ENCODE results near the gene SH2D3C. TPM values are rescaled to one million over a fixed set of nuclear protein-coding genes. Genes with fewer than 3 reads are reported as not detected.

The SH2D3C gene
- total and polyA plus RNA-seq, 7 donors = 1.4 to 11.3 (median 5.0) TPM

DNA sequence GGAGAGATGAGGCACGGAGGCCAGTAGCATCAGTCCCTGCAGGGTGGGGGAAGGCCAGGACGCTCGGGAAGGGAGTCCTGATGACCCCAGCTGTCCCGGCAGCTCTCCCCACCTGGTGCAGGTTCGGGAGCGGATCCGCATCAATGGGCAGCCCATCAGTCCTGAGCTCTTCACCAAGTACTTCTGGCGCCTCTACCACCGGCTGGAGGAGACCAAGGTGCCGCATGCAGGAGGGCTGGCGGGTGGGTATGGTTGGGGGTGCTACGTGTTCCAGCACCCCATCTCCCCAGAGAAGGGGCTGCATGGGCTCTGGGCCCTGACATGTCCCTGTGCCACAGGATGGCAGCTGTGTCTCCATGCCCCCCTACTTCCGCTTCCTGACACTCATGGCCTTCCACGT lies 28.4 kb upstream of the SH2D3C start:
- H3K27ac ChIP-seq = no peak overlapping the region
- H3K27me3 ChIP-seq = no peaks in the 10 kb centered on the region
- WGBS, 2 donors = 96 to 97% methylated on average over 14 of the region's 14 CpGs
- H3K4me1 ChIP-seq = peaks cover 0 to 34% (median 26%) of the 10 kb centered on the region in 4 donors
- no peak for DNase-seq
- TF ChIP-seq POLR2A (IDR thresholded peaks at IDR 0.05) (no peak), POLR2AphosphoS5 (IDR thresholded peaks at IDR 0.05) (no peak), EP300 (IDR thresholded peaks at IDR 0.05) (no peak)
- TF ChIP-seq, protein P1, sequence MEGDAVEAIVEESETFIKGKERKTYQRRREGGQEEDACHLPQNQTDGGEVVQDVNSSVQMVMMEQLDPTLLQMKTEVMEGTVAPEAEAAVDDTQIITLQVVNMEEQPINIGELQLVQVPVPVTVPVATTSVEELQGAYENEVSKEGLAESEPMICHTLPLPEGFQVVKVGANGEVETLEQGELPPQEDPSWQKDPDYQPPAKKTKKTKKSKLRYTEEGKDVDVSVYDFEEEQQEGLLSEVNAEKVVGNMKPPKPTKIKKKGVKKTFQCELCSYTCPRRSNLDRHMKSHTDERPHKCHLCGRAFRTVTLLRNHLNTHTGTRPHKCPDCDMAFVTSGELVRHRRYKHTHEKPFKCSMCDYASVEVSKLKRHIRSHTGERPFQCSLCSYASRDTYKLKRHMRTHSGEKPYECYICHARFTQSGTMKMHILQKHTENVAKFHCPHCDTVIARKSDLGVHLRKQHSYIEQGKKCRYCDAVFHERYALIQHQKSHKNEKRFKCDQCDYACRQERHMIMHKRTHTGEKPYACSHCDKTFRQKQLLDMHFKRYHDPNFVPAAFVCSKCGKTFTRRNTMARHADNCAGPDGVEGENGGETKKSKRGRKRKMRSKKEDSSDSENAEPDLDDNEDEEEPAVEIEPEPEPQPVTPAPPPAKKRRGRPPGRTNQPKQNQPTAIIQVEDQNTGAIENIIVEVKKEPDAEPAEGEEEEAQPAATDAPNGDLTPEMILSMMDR (IDR thresholded peaks at IDR 0.05) = no peak
- intact Hi-C loops (cut with DNase I) = no loop called here
- no peak overlapping the region for H3K4me3 ChIP-seq
- no peaks in the 10 kb centered on the region for H3K9me3 ChIP-seq
- H3K36me3 ChIP-seq = peaks cover 7 to 67% (median 19%) of the 10 kb centered on the region in 4 donors

DNA sequence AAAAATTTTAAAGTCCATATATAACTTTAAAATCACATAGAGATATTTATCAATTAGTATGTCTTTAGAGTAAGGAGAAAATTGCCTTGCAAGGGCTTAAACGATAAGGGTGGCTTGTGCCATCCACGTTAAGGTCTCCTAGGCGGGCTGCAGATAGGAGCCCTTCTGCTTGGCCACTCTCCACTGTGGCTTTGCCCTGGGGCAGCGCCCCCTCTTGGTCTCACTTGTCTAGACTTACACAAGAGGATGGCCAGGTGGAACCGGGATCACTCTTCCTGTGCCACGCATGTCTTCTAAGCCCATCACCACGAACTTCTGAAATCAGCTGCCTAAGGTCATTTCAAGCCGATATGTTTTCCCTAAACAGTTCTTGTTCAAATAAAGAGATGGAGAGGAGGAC lies 27.2 kb upstream of the SH2D3C start:
- Histone ChIP-seq H3K9me3 (no peaks in the 10 kb centered on the region), H3K4me3 (no peak overlapping the region), H3K36me3 (peaks cover 7 to 57% (median 19%) of the 10 kb centered on the region in 4 donors), H3K4me1 (peaks cover 0 to 38% (median 28%) of the 10 kb centered on the region in 4 donors), H3K27me3 (no peaks in the 10 kb centered on the region), H3K27ac (no peak overlapping the region)
- 85 to 91% methylated on average over 8 of the region's 8 CpGs for WGBS, 2 donors
- intact Hi-C loops (cut with DNase I) = no loop called here
- no peak for TF ChIP-seq POLR2A (IDR thresholded peaks at IDR 0.05)
- TF ChIP-seq POLR2AphosphoS5 (IDR thresholded peaks at IDR 0.05) = no peak
- TF ChIP-seq EP300 (IDR thresholded peaks at IDR 0.05) = no peak
- TF ChIP-seq, protein P1 (IDR thresholded peaks at IDR 0.05) = no peak
- DNase-seq = no peak

DNA sequence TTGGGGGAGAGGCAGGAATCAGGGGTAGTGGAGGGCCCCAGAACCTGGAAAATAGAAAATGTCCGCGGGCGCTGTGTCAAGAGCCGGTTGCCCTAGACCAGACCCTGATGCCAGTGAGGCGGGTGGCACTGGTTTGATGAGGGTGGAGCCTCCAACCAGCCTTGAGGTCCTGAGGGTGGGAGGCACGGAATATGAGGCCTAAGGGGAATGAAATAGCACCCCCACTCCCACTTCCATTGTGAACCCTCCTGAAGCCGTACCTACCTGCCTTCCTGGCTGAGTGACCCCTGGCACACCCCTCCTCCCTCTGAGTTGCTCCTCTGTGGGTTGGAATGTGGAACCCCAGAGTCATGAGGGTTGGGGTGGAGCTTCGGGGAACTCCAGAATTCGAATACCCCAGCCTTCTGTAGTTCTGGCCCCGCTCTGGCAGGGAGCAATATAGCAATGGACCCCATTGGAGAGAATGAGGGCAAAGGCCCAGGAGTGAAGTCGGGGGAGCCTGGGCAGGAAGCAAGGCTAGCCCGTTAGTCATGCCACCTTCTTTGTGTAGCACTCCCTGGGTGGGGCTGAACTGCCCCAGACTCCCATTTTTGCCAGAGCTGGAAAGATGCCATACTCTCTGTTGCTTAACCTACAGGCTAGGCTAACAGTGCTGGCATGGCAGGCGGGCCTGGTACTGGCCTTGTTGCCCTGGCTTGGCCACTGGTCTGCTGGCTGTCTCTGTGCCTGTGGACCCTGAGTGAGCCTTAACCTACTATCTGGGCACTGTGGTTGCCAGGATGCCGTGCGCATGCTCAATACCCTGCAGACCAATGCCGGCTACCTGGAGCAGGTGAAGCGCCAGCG lies 25.3 kb upstream of the SH2D3C start:
- Histone ChIP-seq H3K27ac (peak overlapping the region; percentile 88 to 95 (median 92)), H3K27me3 (no peaks in the 10 kb centered on the region), H3K9me3 (no peaks in the 10 kb centered on the region), H3K4me1 (peaks cover 0 to 27% (median 24%) of the 10 kb centered on the region in 4 donors), H3K36me3 (peaks cover 7 to 42% (median 17%) of the 10 kb centered on the region in 4 donors), H3K4me3 (peak overlapping the region; percentile 50 to 81 (median 70))
- DNase-seq = peak; percentile 71
- intact Hi-C loops (cut with DNase I) = loop anchor here (2.0 to 5.0 kb wide), 3 partner anchors 19 to 114 kb away; partner anchors contain the start of gene ST6GALNAC4
- WGBS, 2 donors = 34 to 43% methylated on average over 18 of the region's 18 CpGs
- TF ChIP-seq, protein P1 (IDR thresholded peaks at IDR 0.05) = no peak
- TF ChIP-seq POLR2A (IDR thresholded peaks at IDR 0.05) = no peak
- TF ChIP-seq POLR2AphosphoS5 (IDR thresholded peaks at IDR 0.05) = no peak
- TF ChIP-seq EP300 (IDR thresholded peaks at IDR 0.05) = no peak

DNA sequence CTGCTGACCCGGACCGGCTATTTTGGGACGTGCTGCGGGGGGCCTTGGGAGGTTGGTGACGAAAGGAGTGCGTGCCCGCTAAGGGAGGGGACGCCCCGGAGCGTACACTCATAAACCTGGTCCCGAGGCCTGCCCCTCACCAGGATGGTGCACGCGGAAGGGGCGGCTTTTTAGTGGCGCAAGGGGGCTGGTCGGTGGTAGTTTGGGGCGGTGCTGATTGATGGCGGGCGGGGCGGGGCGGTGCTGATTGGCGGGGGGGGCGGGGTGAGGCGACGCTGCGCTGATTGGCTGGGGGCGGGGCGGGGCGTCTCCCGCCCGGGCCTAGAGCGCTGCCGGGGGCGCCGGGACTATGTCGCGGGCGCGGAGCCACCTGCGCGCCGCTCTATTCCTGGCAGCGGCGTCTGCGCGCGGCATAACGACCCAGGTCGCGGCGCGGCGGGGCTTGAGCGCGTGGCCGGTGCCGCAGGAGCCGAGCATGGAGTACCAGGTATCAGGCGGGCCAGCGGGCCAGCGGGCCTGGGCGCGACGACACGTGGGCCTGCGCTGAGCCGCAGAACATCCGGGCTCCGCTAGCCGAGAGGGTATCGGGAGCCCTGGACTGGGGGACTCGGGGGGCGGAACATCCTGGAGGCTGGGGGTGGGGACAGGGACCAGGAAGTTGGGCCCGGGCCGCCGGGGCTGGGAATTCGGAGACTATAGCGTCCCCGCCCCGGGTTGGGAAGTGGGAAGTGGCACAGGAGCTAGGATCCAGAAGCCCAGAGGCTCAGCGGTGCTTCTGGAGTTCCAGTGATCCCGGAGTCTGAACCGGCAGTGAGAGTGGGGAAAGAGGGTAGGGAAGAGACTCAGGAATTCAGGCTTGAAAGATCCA lies 24.3 kb upstream of the SH2D3C start, which contains the start of gene FPGS:
TSS of gene FPGS (plus strand) at position 307 of the 868 bp plus-strand sequence. CDS start at position 350, 43 bp downstream.
- peak within 1 kb of the TSS; percentile 88 to 95 (median 92) for H3K27ac ChIP-seq
- H3K36me3 ChIP-seq = peaks cover 5 to 32% (median 13%) of the 10 kb centered on the region in 4 donors
- no peaks in the 10 kb centered on the region for H3K9me3 ChIP-seq
- TF ChIP-seq POLR2AphosphoS5 (IDR thresholded peaks at IDR 0.05) (peak; percentile 36 to 75 (median 60)), POLR2A (IDR thresholded peaks at IDR 0.05) (peak; percentile 48 to 50)
- TF ChIP-seq, protein P1 (IDR thresholded peaks at IDR 0.05) = no peak
- no peaks in the 10 kb centered on the region for H3K27me3 ChIP-seq
- intact Hi-C loops (cut with DNase I) = loop anchor here (2.0 to 5.0 kb wide), 3 partner anchors 18 to 114 kb away; partner anchors contain the start of gene ST6GALNAC4
- DNase-seq = peak; percentile 96
- H3K4me3 ChIP-seq = peak within 1 kb of the TSS; percentile 50 to 81 (median 70)
- peaks cover 0 to 27% (median 24%) of the 10 kb centered on the region in 4 donors for H3K4me1 ChIP-seq
- WGBS, 2 donors = 0 to 1% methylated on average over 83 of the region's 83 CpGs

Measured in sigmoid colon (tissue), 7 donors.